ENCODE measurements around the gene FAM3D.

- TF ChIP-seq CTCF (IDR thresholded peaks at IDR 0.05) (no peak), POLR2AphosphoS5 (IDR thresholded peaks at IDR 0.05) (no peak)
These were observed 19.0 kb downstream of the FAM3D start for GRCh38 chr3:58647381-58648141.
